SU-DHL-6 (cell line): Measurements from ENCODE around the gene TMEM119.

ENCODE experiments used
- H2AFZ ChIP-seq: fragments of 200-600 bp; sonication (generic); 2 replicates; pipeline ENCODE4 v1.6.1; 2014; ENCODE audit warnings: low read depth, mild to moderate bottlenecking, moderate library complexity, mixed read lengths, antibody characterized with exemption, low read length; ENCODE audit not compliant: severe bottlenecking
- H3F3A ChIP-seq: fragments of 200-600 bp; shearing (Covaris generic); 2 replicates; pipeline ENCODE4 v1.6.0; 2016; ENCODE audit warnings: antibody characterized with exemption, mild to moderate bottlenecking; ENCODE audit not compliant: insufficient read depth
- H3K27ac ChIP-seq: fragments of 200-600 bp; sonication (generic); 2 replicates; pipeline ENCODE4 v1.5.1; 2016; ENCODE audit warnings: low read depth, mild to moderate bottlenecking, low read length, moderate library complexity, mixed read lengths
- H3K27me3 ChIP-seq: fragments of 200-600 bp; sonication (generic), shearing (Covaris generic); 2 replicates; pipeline ENCODE4 v1.6.0; 2014; ENCODE audit warnings: mild to moderate bottlenecking, low read length
- H3K36me3 ChIP-seq: fragments of 200-600 bp; sonication (generic); 2 replicates; pipeline ENCODE4 v1.6.1; 2014; ENCODE audit warnings: mild to moderate bottlenecking, low read length, mixed read lengths
- H3K4me2 ChIP-seq: fragments of 300-600, 200-600 bp; shearing (Covaris generic), sonication (generic); 2 replicates; pipeline ENCODE4 v1.6.0; 2014; ENCODE audit warnings: low read length, low read depth, mild to moderate bottlenecking; ENCODE audit not compliant: poor library complexity, severe bottlenecking
- H3K4me3 ChIP-seq: fragments of 200-600 bp; sonication (generic); 2 replicates; pipeline ENCODE4 v1.5.1; 2014; ENCODE audit warnings: antibody characterized with exemption, low read length, mild to moderate bottlenecking, mixed read lengths; ENCODE audit not compliant: insufficient read depth, poor library complexity, severe bottlenecking
- H3K79me2 ChIP-seq: fragments of 200-600 bp; sonication (generic); 2 replicates; pipeline ENCODE4 v1.6.1; 2014; ENCODE audit warnings: mild to moderate bottlenecking, low read length, moderate library complexity; ENCODE audit not compliant: insufficient read depth
- H3K9ac ChIP-seq: fragments of 200-600 bp; sonication (generic); 2 replicates; pipeline ENCODE4 v1.7.0; 2014; ENCODE audit warnings: mild to moderate bottlenecking, low read length
- H3K9me2 ChIP-seq: fragments of 200-600 bp; sonication (generic); replicated peaks from 2 replicates; pipeline ENCODE4 v1.6.1; 2014; ENCODE audit warnings: low read length; ENCODE audit not compliant: insufficient read depth
- H3K9me3 ChIP-seq: fragments of 200-600 bp; sonication (generic); 2 replicates; pipeline ENCODE4 v1.6.1; 2014; ENCODE audit warnings: low read length, mixed read lengths; ENCODE audit not compliant: insufficient read depth
- H4K20me1 ChIP-seq: fragments of 200-600 bp; sonication (generic); 2 replicates; pipeline ENCODE4 v1.6.1; 2014; ENCODE audit warnings: low read depth, mild to moderate bottlenecking, antibody characterized with exemption, low read length, moderate library complexity, mixed read lengths
- CTCF ChIP-seq: fragments of 200-600 bp; sonication (generic); IDR thresholded peaks from one replicate; pipeline ENCODE4 v1.5.1; 2017; ENCODE audit warnings: antibody characterized with exemption, mild to moderate bottlenecking, low read length, moderate library complexity; ENCODE audit not compliant: insufficient read depth, poor library complexity, severe bottlenecking
- EZH2phosphoT487 ChIP-seq: fragments of 200-600 bp; sonication (generic), shearing (Covaris generic); conservative IDR thresholded peaks from 2 replicates; pipeline ENCODE4 v1.6.1; 2018; ENCODE audit warnings: mild to moderate bottlenecking, antibody characterized with exemption, low read length, moderate library complexity, mixed read lengths

Gene TMEM119

GRCh38 chr12:108567406-108568337 is 30.2 kb downstream of the TMEM119 start:
- Histone ChIP-seq H3K9me3 (no peaks in the 10 kb centered on the region), H3K9me2 (no peaks in the 10 kb centered on the region), H4K20me1 (no peaks in the 10 kb centered on the region), H3K79me2 (peaks cover 7% of the 10 kb centered on the region), H3K27ac (no peak overlapping the region), H3K9ac (no peak overlapping the region), H2AFZ (no peak overlapping the region), H3F3A (no peaks in the 10 kb centered on the region), H3K27me3 (no peaks in the 10 kb centered on the region), H3K4me3 (no peak overlapping the region), H3K36me3 (peaks cover 12% of the 10 kb centered on the region; the same call in 1 of the 2 replicates), H3K4me2 (no peak overlapping the region)
- TF ChIP-seq EZH2phosphoT487 (no peak), CTCF (no peak)

GRCh38 chr12:108566452-108566851 is 31.4 kb downstream of the TMEM119 start:
- Histone ChIP-seq H4K20me1 (no peaks in the 10 kb centered on the region), H3K36me3 (peaks cover 12% of the 10 kb centered on the region; the same call in 1 of the 2 replicates), H3F3A (peaks cover 5% of the 10 kb centered on the region), H2AFZ (no peak overlapping the region), H3K9ac (no peak overlapping the region), H3K27ac (no peak overlapping the region), H3K27me3 (no peaks in the 10 kb centered on the region), H3K4me2 (no peak overlapping the region), H3K9me2 (no peaks in the 10 kb centered on the region), H3K9me3 (no peaks in the 10 kb centered on the region), H3K4me3 (no peak overlapping the region), H3K79me2 (peaks cover 7% of the 10 kb centered on the region)
- no peak for TF ChIP-seq EZH2phosphoT487
- no peak for TF ChIP-seq CTCF

GRCh38 chr12:108565976-108566375 is 31.9 kb downstream of the TMEM119 start:
- H3K27me3 ChIP-seq: no peaks in the 10 kb centered on the region
- H3K9ac ChIP-seq: no peak overlapping the region; the same call in 1 of the 2 replicates
- no peaks in the 10 kb centered on the region for H3K9me2 ChIP-seq
- peaks cover 7% of the 10 kb centered on the region for H3F3A ChIP-seq
- TF ChIP-seq CTCF (no peak), EZH2phosphoT487 (no peak)
- peaks cover 7% of the 10 kb centered on the region for H3K79me2 ChIP-seq
- peaks cover 12% of the 10 kb centered on the region; the same call in 1 of the 2 replicates for H3K36me3 ChIP-seq
- H3K27ac ChIP-seq: no peak overlapping the region
- H3K4me3 ChIP-seq: no peak overlapping the region
- H2AFZ ChIP-seq: no peak overlapping the region
- H3K9me3 ChIP-seq: no peaks in the 10 kb centered on the region
- no peaks in the 10 kb centered on the region for H4K20me1 ChIP-seq
- H3K4me2 ChIP-seq: no peak overlapping the region
